Upper lobe of left lung (tissue), 4 donors: Measurements from ENCODE around the gene IPP.

Experiments used
- EP300 ChIP-seq, 4 donors: sonication (generic); formaldehyde crosslinking; IDR thresholded peaks; one replicate each; pipeline ENCODE4 v1.5.1; 2017; ENCODE audit warnings: antibody characterized with exemption in 4 of 4, control low read depth in 2 of 4
- POLR2AphosphoS5 ChIP-seq, 2 donors: sonication (generic); formaldehyde crosslinking; IDR thresholded peaks; one replicate each; pipeline ENCODE4 v1.5.1; 2017; ENCODE audit warnings: antibody characterized with exemption in 2 of 2

DNA sequence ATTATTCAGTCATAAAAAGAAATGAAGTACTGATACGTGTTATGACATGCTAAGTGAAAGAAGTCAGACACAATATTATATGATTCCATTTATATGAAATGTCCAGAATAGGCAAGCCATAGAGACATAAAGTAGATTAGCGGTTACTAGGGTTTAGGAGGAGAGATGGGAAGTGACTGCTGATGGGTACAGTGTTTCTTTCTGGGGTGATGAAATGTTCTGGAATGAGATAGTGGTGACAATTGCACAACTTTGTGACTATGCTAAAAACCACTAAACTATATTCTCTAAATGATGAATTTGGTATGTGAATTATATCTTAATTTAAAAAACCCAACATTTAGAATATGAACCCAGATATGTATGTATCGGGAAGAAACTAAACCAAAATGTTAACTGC, 27.6 kb downstream of the IPP start:
- TF ChIP-seq EP300 (IDR thresholded peaks at IDR 0.05) (no peak), POLR2AphosphoS5 (IDR thresholded peaks at IDR 0.05) (no peak)
